GM19395 (cell line): ENCODE data around the gene SLC44A1.

Experiments
- ATAC-seq: cut with Tn5 transposase; IDR thresholded peaks from one replicate; pipeline ENCODE4 v1.9.1; 2021; ENCODE audit warnings: mild to moderate bottlenecking, moderate library complexity; ENCODE audit not compliant: unreplicated experiment

Gene SLC44A1

DNA sequence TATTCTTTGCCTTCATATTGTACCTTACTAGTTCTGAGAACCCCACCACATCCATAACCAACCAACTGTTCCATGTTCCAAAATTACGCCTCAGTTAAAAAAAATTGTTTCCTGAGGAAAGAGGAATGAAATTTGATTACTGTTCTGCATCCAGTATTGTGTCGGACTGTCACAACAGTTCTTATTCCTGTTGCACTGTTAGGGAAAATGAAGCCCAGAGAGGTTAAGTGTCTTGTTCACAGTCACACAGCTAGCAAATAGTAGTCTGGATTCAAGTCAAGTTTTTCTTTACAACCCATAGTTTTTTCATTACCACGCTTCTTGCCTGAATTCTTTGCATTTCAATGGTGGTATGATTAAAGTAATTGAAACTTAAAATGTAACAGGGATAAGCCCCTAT lies 207.7 kb downstream of the SLC44A1 start:
- no peak for ATAC-seq

DNA sequence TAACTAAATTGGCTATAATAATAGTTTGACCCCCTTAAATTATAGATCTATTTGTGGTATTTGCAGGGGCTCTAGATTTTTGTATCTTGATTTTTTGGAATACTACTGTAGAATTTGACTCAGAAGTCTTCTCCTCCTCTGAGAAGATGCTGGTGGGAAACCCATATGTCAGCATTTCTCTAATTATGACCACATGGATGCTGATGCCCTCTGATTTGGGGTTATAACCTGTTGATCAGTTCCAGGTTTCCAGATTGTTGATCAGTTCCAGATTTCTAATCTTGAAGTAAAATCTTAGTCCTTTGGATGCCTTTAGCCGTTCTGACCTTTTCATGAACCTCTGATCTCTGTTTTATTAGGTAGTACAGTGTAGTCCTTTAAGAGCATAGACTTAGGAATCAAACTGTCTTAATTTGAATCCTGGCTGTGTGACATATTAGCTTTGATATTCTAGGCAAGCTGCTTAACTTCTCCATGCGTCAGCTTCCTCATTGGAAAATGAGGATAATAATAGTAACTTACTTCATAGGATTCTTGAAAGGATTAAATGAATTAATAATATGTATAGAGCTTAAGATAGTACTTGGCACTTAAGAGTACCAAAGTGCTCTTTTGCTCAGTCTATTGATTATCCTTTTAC lies 211.5 kb downstream of the SLC44A1 start:
- no peak for ATAC-seq

GRCh38 chr9:105457560-105458294 lies 213.3 kb downstream of the SLC44A1 start:
- ATAC-seq, result no peak

DNA sequence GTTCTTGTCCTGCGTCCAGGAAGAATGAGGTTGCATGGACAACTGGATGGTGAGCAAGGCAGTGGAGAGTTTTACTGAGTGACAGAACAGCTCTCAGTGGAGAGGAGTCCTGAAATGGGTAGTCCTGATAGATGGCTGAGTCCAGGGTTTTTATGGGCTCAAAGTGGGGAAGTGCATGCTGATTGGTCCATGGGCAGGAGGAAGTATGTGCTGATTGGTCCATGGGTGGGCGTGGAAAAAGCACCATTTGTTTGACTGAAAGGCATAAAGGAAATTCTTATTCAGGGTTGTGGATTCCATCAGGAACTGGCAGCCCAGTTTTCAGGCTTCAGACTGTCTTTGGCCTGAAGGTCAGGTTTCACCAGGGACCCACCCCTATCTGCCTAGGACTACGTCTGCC lies 214.0 kb downstream of the SLC44A1 start:
- no peak for ATAC-seq

DNA sequence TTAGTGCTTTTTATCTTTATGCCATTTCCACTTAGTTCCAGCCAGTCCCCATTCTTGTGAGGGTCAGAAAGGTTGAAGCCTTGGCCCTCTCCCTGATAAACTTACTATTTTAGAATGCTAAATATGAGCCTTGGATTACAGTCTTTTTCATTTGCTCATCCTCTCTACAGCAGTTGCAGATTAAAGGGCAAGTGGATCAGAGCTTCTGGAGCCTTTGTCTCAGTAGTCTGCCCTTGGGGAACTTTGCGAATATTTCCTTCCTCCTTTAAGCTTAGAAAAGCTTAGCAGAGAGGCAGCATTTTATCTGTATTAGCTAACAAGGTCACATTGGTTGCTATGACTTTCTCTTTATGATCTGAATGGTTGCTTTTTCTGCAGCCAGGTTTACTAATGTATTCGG lies 214.9 kb downstream of the SLC44A1 start:
- no peak for ATAC-seq

GRCh38 chr9:105466898-105467455 lies 222.5 kb downstream of the SLC44A1 start:
- no peak for ATAC-seq

- ATAC-seq, result no peak
Observed at GRCh38 chr9:105468875-105469274, 224.4 kb downstream of the SLC44A1 start.

DNA sequence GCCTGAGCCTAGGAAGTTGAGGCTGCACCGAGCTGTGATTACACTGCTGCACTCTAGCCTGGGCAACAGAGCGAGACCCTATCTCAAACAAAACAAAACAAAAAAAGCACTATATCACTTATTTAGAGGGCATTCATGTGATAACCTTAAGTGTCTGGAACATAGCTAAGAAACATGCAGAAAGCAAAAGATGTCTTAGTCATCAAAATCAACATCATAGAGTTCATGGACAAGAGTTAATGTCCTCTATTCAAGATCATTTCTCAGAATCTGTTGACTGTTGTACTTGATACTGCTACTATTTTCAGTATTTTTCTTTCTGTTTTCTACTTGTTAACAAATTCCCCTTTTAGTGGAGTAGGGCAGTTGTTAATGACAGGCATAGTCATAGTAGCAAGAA lies 228.8 kb downstream of the SLC44A1 start:
- no peak for ATAC-seq

DNA sequence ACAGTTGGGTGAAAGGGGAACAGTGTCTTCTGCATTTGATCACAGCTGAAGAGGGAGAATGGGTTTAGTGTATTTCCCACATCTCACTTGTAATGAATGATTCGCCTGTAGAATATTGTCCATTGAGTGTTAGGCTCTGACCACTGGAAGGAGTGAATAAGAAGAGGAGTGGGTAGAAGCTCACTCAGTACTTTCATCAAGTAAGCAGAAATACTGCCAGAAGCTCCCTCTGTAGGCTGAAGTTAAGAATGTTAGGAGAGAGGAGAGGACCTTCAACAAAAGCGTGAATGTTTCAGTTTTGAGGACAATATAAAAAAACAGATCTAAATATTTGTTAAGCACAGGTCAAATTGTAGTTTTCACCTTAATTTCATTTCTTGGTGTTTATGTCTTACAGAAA lies 230.9 kb downstream of the SLC44A1 start:
- no peak for ATAC-seq

DNA sequence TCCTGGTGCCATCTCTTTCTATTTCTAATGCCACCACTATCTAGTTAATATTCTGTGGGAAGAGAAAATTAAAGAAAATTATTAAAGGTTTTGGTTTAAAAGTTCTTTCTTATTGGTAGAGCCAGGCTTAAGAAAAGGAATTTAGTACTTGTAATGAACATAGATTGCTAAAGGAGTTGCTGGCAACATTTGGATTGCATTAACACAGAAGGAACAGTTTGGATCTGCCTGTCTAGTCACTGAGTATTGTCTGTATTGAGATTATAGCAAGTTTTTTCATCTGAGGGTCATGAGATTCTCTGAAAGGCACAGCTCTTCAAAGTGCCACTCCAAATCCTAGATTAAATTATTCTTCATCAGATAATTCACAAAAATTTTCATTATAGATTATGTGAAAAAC lies 235.4 kb downstream of the SLC44A1 start:
- no peak for ATAC-seq

DNA sequence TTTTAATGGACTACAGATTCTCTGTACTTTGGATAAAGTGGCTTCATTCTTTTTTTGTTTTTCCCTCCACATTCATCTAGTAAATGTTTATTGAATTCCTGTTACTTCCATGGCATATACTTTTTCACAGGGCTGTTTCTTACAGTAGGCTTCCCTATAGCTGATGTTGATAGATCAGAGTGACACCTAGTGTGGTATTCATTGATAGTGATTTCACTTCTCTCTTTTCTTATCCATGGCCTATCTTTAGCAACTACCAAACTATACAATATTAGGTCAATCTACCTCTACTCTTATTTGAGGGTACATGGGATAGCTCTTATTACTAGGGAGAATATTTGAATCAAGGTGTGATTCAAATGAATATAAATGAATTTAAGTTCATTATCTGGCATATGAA lies 239.2 kb downstream of the SLC44A1 start:
- peak; percentile 85 for ATAC-seq

- ATAC-seq, result no peak
Observed at GRCh38 chr9:105484226-105484625, 239.8 kb downstream of the SLC44A1 start.

- ATAC-seq, result no peak
Observed at GRCh38 chr9:105485131-105485530, 240.7 kb downstream of the SLC44A1 start.
